Trophoblast cell (in vitro differentiated cells and primary cell): ENCODE results near the gene INPP5J. TPM values are rescaled to one million over a fixed set of nuclear protein-coding genes. Genes with fewer than 3 reads are reported as not detected.
"Not testable (repeated sequence)": the region's sequence is repeated elsewhere in the genome, so short reads cannot be mapped to it uniquely, and the experiment has no call there.

Source experiments
- DNase-seq, 2 donors: peaks; one replicate each; pipeline ENCODE4 v3.0.0-alpha.2; 2016
- H2AFZ ChIP-seq: 2 replicates; pipeline ENCODE4 v1.6.1; 2013; ENCODE audit warnings: low read length, moderate library complexity, mild to moderate bottlenecking; ENCODE audit not compliant: insufficient read depth, poor library complexity
- H2AK5ac ChIP-seq: 2 replicates; pipeline ENCODE4 v1.6.1; 2013; ENCODE audit warnings: mild to moderate bottlenecking, low read length
- H2BK120ac ChIP-seq: 2 replicates; pipeline ENCODE4 v1.6.1; 2013; ENCODE audit warnings: low read length, mild to moderate bottlenecking, moderate library complexity; ENCODE audit not compliant: insufficient read depth, poor library complexity
- H2BK12ac ChIP-seq: 2 replicates; pipeline ENCODE4 v1.6.1; 2013; ENCODE audit warnings: mild to moderate bottlenecking, low read length, moderate library complexity
- H2BK5ac ChIP-seq: 2 replicates; pipeline ENCODE4 v1.6.1; 2013; ENCODE audit warnings: low read length, low read depth, moderate library complexity, mild to moderate bottlenecking; ENCODE audit not compliant: poor library complexity
- H3K14ac ChIP-seq: 2 replicates; pipeline ENCODE4 v1.6.1; 2013; ENCODE audit warnings: mild to moderate bottlenecking, low read length
- H3K18ac ChIP-seq: 2 replicates; pipeline ENCODE4 v1.6.1; 2013; ENCODE audit warnings: mild to moderate bottlenecking, low read length
- H3K23ac ChIP-seq: 2 replicates; pipeline ENCODE4 v1.6.1; 2013; ENCODE audit warnings: low read length
- H3K27ac ChIP-seq: 2 replicates; pipeline ENCODE4 v1.5.1; 2013; ENCODE audit warnings: low read depth, mild to moderate bottlenecking, inconsistent platforms, low read length, moderate library complexity
- H3K27me3 ChIP-seq: 2 replicates; pipeline ENCODE4 v1.6.1; 2013; ENCODE audit warnings: inconsistent platforms, mild to moderate bottlenecking, low read length, moderate library complexity; ENCODE audit not compliant: insufficient read depth
- H3K36me3 ChIP-seq, 2 experiments: 1 replicate in 1 of 2; 2 replicates in 1 of 2; pipeline ENCODE4 v1.6.1; 2013; ENCODE audit warnings: low read length in 2 of 2, mild to moderate bottlenecking in 2 of 2, moderate library complexity in 1 of 2; ENCODE audit not compliant: insufficient read depth in 2 of 2, control insufficient read depth in 1 of 2
- H3K4ac ChIP-seq: 2 replicates; pipeline ENCODE4 v1.6.1; 2013; ENCODE audit warnings: low read depth, mild to moderate bottlenecking, low read length, moderate library complexity
- H3K4me1 ChIP-seq, 2 experiments: 1 replicate in 1 of 2; 2 replicates in 1 of 2; pipeline ENCODE4 v1.6.1; 2013; ENCODE audit warnings: low read length in 2 of 2, mild to moderate bottlenecking in 2 of 2, moderate library complexity in 1 of 2; ENCODE audit not compliant: insufficient read depth in 2 of 2, control insufficient read depth in 1 of 2
- H3K4me2 ChIP-seq: 2 replicates; pipeline ENCODE4 v1.6.1; 2013; ENCODE audit warnings: inconsistent platforms, mild to moderate bottlenecking, low read length, moderate library complexity
- H3K4me3 ChIP-seq: 2 replicates; pipeline ENCODE4 v1.5.1; 2013; ENCODE audit warnings: mild to moderate bottlenecking, low read depth, low read length, inconsistent platforms
- H3K79me1 ChIP-seq: one replicate; pipeline ENCODE4 v1.6.1; 2013; ENCODE audit warnings: low read length
- H3K79me2 ChIP-seq: 2 replicates; pipeline ENCODE4 v1.6.1; 2013; ENCODE audit warnings: low read length, mild to moderate bottlenecking; ENCODE audit not compliant: control insufficient read depth, insufficient read depth, poor library complexity
- H3K9ac ChIP-seq: 2 replicates; pipeline ENCODE4 v1.6.1; 2013; ENCODE audit warnings: mild to moderate bottlenecking, low read length
- H3K9me3 ChIP-seq: 2 replicates; pipeline ENCODE4 v1.6.1; 2013; ENCODE audit warnings: low read depth, mild to moderate bottlenecking, control low read depth, inconsistent platforms, low read length; ENCODE audit not compliant: insufficient read depth
- H4K12ac ChIP-seq: 2 replicates; pipeline ENCODE4 v1.6.1; 2013; ENCODE audit warnings: low read depth, mild to moderate bottlenecking, low read length, moderate library complexity
- H4K8ac ChIP-seq: 2 replicates; pipeline ENCODE4 v1.6.1; 2013; ENCODE audit warnings: low read depth, mild to moderate bottlenecking, low read length, moderate library complexity
- H4K91ac ChIP-seq: one replicate; pipeline ENCODE4 v1.6.1; 2013; ENCODE audit warnings: low read depth, mild to moderate bottlenecking, low read length, moderate library complexity
- WGBS: extraction: QIAGEN DNeasy Blood & Tissue Kit; methylation state at CpG from one replicate; pipeline ENCODE4 v1.1.7; 2013; ENCODE audit warnings: missing lambda C conversion rate; ENCODE audit not compliant: insufficient read length, insufficient coverage; ENCODE audit errors: extremely low coverage; 5-methylcytosine and 5-hydroxymethylcytosine counted together
- polyA plus RNA-seq: library from polyadenylated mRNA; stranded (reverse); fragments of 200-250 nt; gene quantifications from 2 replicates; pipeline ENCODE4 v1.2.3, GENCODE V29; 2013

Gene INPP5J, protein sequence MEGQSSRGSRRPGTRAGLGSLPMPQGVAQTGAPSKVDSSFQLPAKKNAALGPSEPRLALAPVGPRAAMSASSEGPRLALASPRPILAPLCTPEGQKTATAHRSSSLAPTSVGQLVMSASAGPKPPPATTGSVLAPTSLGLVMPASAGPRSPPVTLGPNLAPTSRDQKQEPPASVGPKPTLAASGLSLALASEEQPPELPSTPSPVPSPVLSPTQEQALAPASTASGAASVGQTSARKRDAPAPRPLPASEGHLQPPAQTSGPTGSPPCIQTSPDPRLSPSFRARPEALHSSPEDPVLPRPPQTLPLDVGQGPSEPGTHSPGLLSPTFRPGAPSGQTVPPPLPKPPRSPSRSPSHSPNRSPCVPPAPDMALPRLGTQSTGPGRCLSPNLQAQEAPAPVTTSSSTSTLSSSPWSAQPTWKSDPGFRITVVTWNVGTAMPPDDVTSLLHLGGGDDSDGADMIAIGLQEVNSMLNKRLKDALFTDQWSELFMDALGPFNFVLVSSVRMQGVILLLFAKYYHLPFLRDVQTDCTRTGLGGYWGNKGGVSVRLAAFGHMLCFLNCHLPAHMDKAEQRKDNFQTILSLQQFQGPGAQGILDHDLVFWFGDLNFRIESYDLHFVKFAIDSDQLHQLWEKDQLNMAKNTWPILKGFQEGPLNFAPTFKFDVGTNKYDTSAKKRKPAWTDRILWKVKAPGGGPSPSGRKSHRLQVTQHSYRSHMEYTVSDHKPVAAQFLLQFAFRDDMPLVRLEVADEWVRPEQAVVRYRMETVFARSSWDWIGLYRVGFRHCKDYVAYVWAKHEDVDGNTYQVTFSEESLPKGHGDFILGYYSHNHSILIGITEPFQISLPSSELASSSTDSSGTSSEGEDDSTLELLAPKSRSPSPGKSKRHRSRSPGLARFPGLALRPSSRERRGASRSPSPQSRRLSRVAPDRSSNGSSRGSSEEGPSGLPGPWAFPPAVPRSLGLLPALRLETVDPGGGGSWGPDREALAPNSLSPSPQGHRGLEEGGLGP
- 2.3 and 2.4 TPM in 2 replicates for polyA plus RNA-seq

- H3K9me3 ChIP-seq = peaks cover 4% of the 10 kb centered on the region
- peak within 1 kb of the TSS; percentile 21 for H2AFZ ChIP-seq
- H3K4me2 ChIP-seq = peak within 1 kb of the TSS; percentile 59
- H3K4me3 ChIP-seq = peak within 1 kb of the TSS; percentile 50
- H3K4me1 ChIP-seq = peaks cover 0 to 5% of the 10 kb centered on the region in 2 experiments
- peak within 1 kb of the TSS; percentile 18 for H2BK5ac ChIP-seq
- H3K18ac ChIP-seq = peak within 1 kb of the TSS; percentile 32
- H3K79me1 ChIP-seq = peaks cover 3% of the 10 kb centered on the region
- H2AK5ac ChIP-seq = no peak within 1 kb of the TSS
- H4K8ac ChIP-seq = peak within 1 kb of the TSS; percentile 67
- H3K27me3 ChIP-seq = no peaks in the 10 kb centered on the region
- DNase-seq = peak in 1 of 2 donors; percentile 25
- no peak within 1 kb of the TSS for H3K4ac ChIP-seq
- H3K79me2 ChIP-seq = no peaks in the 10 kb centered on the region
- peak within 1 kb of the TSS; percentile 36 for H4K91ac ChIP-seq
- H3K27ac ChIP-seq = no peak within 1 kb of the TSS
- no peaks in the 10 kb centered on the region for H3K36me3 ChIP-seq
- peak within 1 kb of the TSS; percentile 15 for H3K14ac ChIP-seq
- H2BK12ac ChIP-seq = no peak within 1 kb of the TSS
- peak within 1 kb of the TSS; percentile 4 for H2BK120ac ChIP-seq
- WGBS = no CpG with 5 or more reads among the region's 10 CpGs
- H3K23ac ChIP-seq = no peak within 1 kb of the TSS
- H3K9ac ChIP-seq = peak within 1 kb of the TSS; percentile 10
- no peak within 1 kb of the TSS for H4K12ac ChIP-seq
Measured at GRCh38 chr22:31122532-31123291, at the start of gene INPP5J. INPP5J (plus strand) TSS chr22:31122966; CDS start chr22:31123015, 49 bp downstream.

DNA sequence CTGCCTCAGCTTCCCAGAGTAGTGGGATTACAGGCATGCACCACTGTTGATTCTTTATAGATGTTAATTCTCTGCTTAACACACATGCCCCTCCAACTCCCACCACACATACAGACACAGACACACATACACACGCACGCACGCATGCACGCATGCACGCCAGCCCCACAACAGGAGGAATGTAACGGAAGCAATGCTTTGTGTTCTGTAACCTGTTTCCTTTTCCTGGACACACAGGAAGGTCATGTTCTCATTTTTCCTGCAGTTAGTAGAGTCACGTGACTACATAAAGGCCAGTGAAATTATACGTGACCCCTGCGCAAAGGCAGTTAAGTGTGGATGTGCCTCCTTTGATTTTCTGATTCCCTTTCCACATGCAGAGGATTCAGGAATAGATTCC lies 49.6 kb upstream of the INPP5J start:
- H2BK5ac ChIP-seq, H3K18ac ChIP-seq, H2BK12ac ChIP-seq, DNase-seq, H4K12ac ChIP-seq, H3K79me1 ChIP-seq, H3K4me2 ChIP-seq, H3K23ac ChIP-seq, H3K27ac ChIP-seq, H2AK5ac ChIP-seq, H3K27me3 ChIP-seq, H3K14ac ChIP-seq, H3K36me3 ChIP-seq, H3K79me2 ChIP-seq, H3K9ac ChIP-seq, H3K4ac ChIP-seq, H2BK120ac ChIP-seq, H3K4me1 ChIP-seq, H3K4me3 ChIP-seq, H4K91ac ChIP-seq, H2AFZ ChIP-seq, H4K8ac ChIP-seq, H3K9me3 ChIP-seq: not testable (repeated sequence)
- WGBS = no CpG with 5 or more reads among the region's 9 CpGs

GRCh38 chr22:31073545-31074145 lies 49.1 kb upstream of the INPP5J start:
- H3K9ac ChIP-seq, H3K79me1 ChIP-seq, H4K91ac ChIP-seq: not testable (repeated sequence)

More at GRCh38 chr22:31073545-31074145, 49.1 kb upstream of the INPP5J start:
- not testable (repeated sequence) for H2BK12ac ChIP-seq, H3K27me3 ChIP-seq, H3K4me1 ChIP-seq, H3K18ac ChIP-seq, H2AFZ ChIP-seq, H2AK5ac ChIP-seq, H3K4ac ChIP-seq, H4K8ac ChIP-seq, H3K79me2 ChIP-seq, H3K27ac ChIP-seq, H3K36me3 ChIP-seq, H3K14ac ChIP-seq, H2BK5ac ChIP-seq, H3K4me2 ChIP-seq, H2BK120ac ChIP-seq, H4K12ac ChIP-seq, H3K9me3 ChIP-seq, DNase-seq, H3K4me3 ChIP-seq, H3K23ac ChIP-seq
- no CpG with 5 or more reads among the region's 5 CpGs for WGBS
